ENCODE results near the gene AFAP1. TPM values are rescaled to one million over a fixed set of nuclear protein-coding genes. Genes with fewer than 3 reads are reported as not detected.
"Not testable (repeated sequence)": the region's sequence is repeated elsewhere in the genome, so short reads cannot be mapped to it uniquely, and the experiment has no call there.

AFAP1 gene
- polyA plus RNA-seq, 1 donor (not counting 4 experiments of a cell fraction or from before 2014, with no cell fraction given): 7.6 TPM

GRCh38 chr4:7922466-7922865, 17.2 kb downstream of the AFAP1 start:
- DNase-seq (ENCODE audit: low read depth, low spot score): no peak
- H3K27ac ChIP-seq (ENCODE audit: control insufficient read depth, insufficient read depth, low read length): no peak overlapping the region

GRCh38 chr4:7918981-7919380, 20.7 kb downstream of the AFAP1 start:
- no peak for DNase-seq (ENCODE audit: low read depth, low spot score)
- Histone ChIP-seq H3K9me3 (ENCODE audit: control insufficient read depth, low read depth, low read length) (no peaks in the 10 kb centered on the region), H3K36me3 (ENCODE audit: control insufficient read depth in 2 of 2, extremely low read depth in 1 of 2, insufficient read depth in 2 of 2, low read length in 2 of 2) (no peaks in the 10 kb centered on the region), H2AFZ (ENCODE audit: control insufficient read depth, low read length) (no peak overlapping the region), H3K9ac (ENCODE audit: control insufficient read depth, extremely low read depth, insufficient read depth, low read length) (no peak overlapping the region), H3K4me1 (ENCODE audit: control insufficient read depth, extremely low read depth, insufficient read depth, low read length) (no peaks in the 10 kb centered on the region), H3K4me3 (ENCODE audit: control insufficient read depth in 2 of 3, extremely low read depth in 1 of 3, insufficient read depth in 2 of 3, low read depth in 1 of 3, low read length in 3 of 3) (no peak overlapping the region), H4K20me1 (ENCODE audit: control insufficient read depth, extremely low read depth, insufficient read depth, low read length) (no peaks in the 10 kb centered on the region), H3K4me2 (ENCODE audit: control insufficient read depth, extremely low read depth, insufficient read depth, low read depth, low read length) (no peak overlapping the region), H3K9me1 (ENCODE audit: control insufficient read depth, extremely low read depth, insufficient read depth, low read length) (no peaks in the 10 kb centered on the region), H3K27me3 (ENCODE audit: control insufficient read depth, extremely low read depth, insufficient read depth, low read length) (no peaks in the 10 kb centered on the region), H3K79me2 (ENCODE audit: control insufficient read depth, insufficient read depth, low read length) (peaks cover 75% of the 10 kb centered on the region), H3K27ac (ENCODE audit: control insufficient read depth, insufficient read depth, low read length) (no peak overlapping the region)
- FAIRE-seq: no peak
- TF ChIP-seq EZH2 (IDR thresholded peaks at IDR 0.05; ENCODE audit: low read length): no peak
- TF ChIP-seq CTCF (optimal IDR thresholded peaks at IDR 0.05 in 1 of 3, IDR thresholded peaks at IDR 0.05 in 1 of 3, conservative IDR thresholded peaks at IDR 0.05 in 1 of 3; ENCODE audit: extremely low read depth in 1 of 3, insufficient read depth in 2 of 3, low read length in 3 of 3): no peak
- dilution Hi-C loops (cut with MboI; ENCODE audit: extremely low pct_ligation_motif_present, low sequenced_read_pairs): no loop called here

More at GRCh38 chr4:7922466-7922865, 17.2 kb downstream of the AFAP1 start:
- dilution Hi-C loops (cut with MboI; ENCODE audit: extremely low pct_ligation_motif_present, low sequenced_read_pairs): no loop called here
- Histone ChIP-seq H3K9ac (ENCODE audit: control insufficient read depth, extremely low read depth, insufficient read depth, low read length) (no peak overlapping the region), H3K36me3 (ENCODE audit: control insufficient read depth in 2 of 2, extremely low read depth in 1 of 2, insufficient read depth in 2 of 2, low read length in 2 of 2) (no peaks in the 10 kb centered on the region), H3K4me1 (ENCODE audit: control insufficient read depth, extremely low read depth, insufficient read depth, low read length) (no peaks in the 10 kb centered on the region), H3K4me3 (ENCODE audit: control insufficient read depth in 2 of 3, extremely low read depth in 1 of 3, insufficient read depth in 2 of 3, low read depth in 1 of 3, low read length in 3 of 3) (no peak overlapping the region), H3K4me2 (ENCODE audit: control insufficient read depth, extremely low read depth, insufficient read depth, low read depth, low read length) (no peak overlapping the region), H3K27me3 (ENCODE audit: control insufficient read depth, extremely low read depth, insufficient read depth, low read length) (no peaks in the 10 kb centered on the region), H3K79me2 (ENCODE audit: control insufficient read depth, insufficient read depth, low read length) (peaks cover 77% of the 10 kb centered on the region), H4K20me1 (ENCODE audit: control insufficient read depth, extremely low read depth, insufficient read depth, low read length) (no peaks in the 10 kb centered on the region), H2AFZ (ENCODE audit: control insufficient read depth, low read length) (no peak overlapping the region), H3K9me1 (ENCODE audit: control insufficient read depth, extremely low read depth, insufficient read depth, low read length) (no peaks in the 10 kb centered on the region), H3K9me3 (ENCODE audit: control insufficient read depth, low read depth, low read length) (no peaks in the 10 kb centered on the region)
- FAIRE-seq: no peak
- TF ChIP-seq CTCF (optimal IDR thresholded peaks at IDR 0.05 in 1 of 3, IDR thresholded peaks at IDR 0.05 in 1 of 3, conservative IDR thresholded peaks at IDR 0.05 in 1 of 3; ENCODE audit: extremely low read depth in 1 of 3, insufficient read depth in 2 of 3, low read length in 3 of 3) (no peak), EZH2 (IDR thresholded peaks at IDR 0.05; ENCODE audit: low read length) (no peak)

- H3K36me3 ChIP-seq (ENCODE audit: control insufficient read depth in 2 of 2, extremely low read depth in 1 of 2, insufficient read depth in 2 of 2, low read length in 2 of 2); FAIRE-seq; H3K9me1 ChIP-seq (ENCODE audit: control insufficient read depth, extremely low read depth, insufficient read depth, low read length); dilution Hi-C loops (cut with MboI; ENCODE audit: extremely low pct_ligation_motif_present, low sequenced_read_pairs); H3K4me1 ChIP-seq (ENCODE audit: control insufficient read depth, extremely low read depth, insufficient read depth, low read length); H2AFZ ChIP-seq (ENCODE audit: control insufficient read depth, low read length); H3K27me3 ChIP-seq (ENCODE audit: control insufficient read depth, extremely low read depth, insufficient read depth, low read length); H3K9me3 ChIP-seq (ENCODE audit: control insufficient read depth, low read depth, low read length); DNase-seq (ENCODE audit: low read depth, low spot score); H3K9ac ChIP-seq (ENCODE audit: control insufficient read depth, extremely low read depth, insufficient read depth, low read length); H3K4me2 ChIP-seq (ENCODE audit: control insufficient read depth, extremely low read depth, insufficient read depth, low read depth, low read length); H3K27ac ChIP-seq (ENCODE audit: control insufficient read depth, insufficient read depth, low read length); H3K4me3 ChIP-seq (ENCODE audit: control insufficient read depth in 2 of 3, extremely low read depth in 1 of 3, insufficient read depth in 2 of 3, low read depth in 1 of 3, low read length in 3 of 3); H4K20me1 ChIP-seq (ENCODE audit: control insufficient read depth, extremely low read depth, insufficient read depth, low read length): not testable (repeated sequence)
- H3K79me2 ChIP-seq (ENCODE audit: control insufficient read depth, insufficient read depth, low read length): peaks cover 76% of the 10 kb centered on the region
Observed at GRCh38 chr4:7918187-7918586, 21.5 kb downstream of the AFAP1 start.
